WTC11 (cell line): Measurements from ENCODE around the gene VWF. TPM values are rescaled to one million over a fixed set of nuclear protein-coding genes. Genes with fewer than 3 reads are reported as not detected.

Source experiments
- ATAC-seq: fragments of 200-7000 bp; cut with Tn5 transposase; 2 replicates; pipeline ENCODE4 v1.10.0; 2021; ENCODE audit warnings: mild to moderate bottlenecking, moderate library complexity
- CTCF ChIA-PET: fragments of 300-600 bp; sonication (Branson Sonifier 250); formaldehyde crosslinking; loops from one replicate; lab custom pipeline; 2021; ENCODE audit warnings: antibody characterized with exemption; lab: Charles Lee
- POLR2A ChIA-PET: fragments of 350-600 bp; sonication (Branson Sonifier 250); formaldehyde crosslinking; loops from one replicate; lab custom pipeline; 2021; ENCODE audit warnings: antibody characterized with exemption; lab: Charles Lee
- DNase-seq: peaks from one replicate; pipeline ENCODE4 v3.0.0; 2021; ENCODE audit warnings: low spot score
- H3K27ac Mint-ChIP-seq: 2 replicates; pipeline ENCODE4 v1.8.0; 2021; ENCODE audit warnings: mixed read lengths
- H3K27me3 Mint-ChIP-seq: 2 replicates; pipeline ENCODE4 v1.8.0; 2021; ENCODE audit warnings: low read depth, mild to moderate bottlenecking, moderate library complexity, mixed read lengths
- H3K36me3 Mint-ChIP-seq: 2 replicates; pipeline ENCODE4 v1.8.0; 2021; ENCODE audit warnings: mixed read lengths
- H3K4me1 Mint-ChIP-seq: 2 replicates; pipeline ENCODE4 v1.8.0; 2022; ENCODE audit warnings: mixed read lengths
- H3K4me3 Mint-ChIP-seq: 2 replicates; pipeline ENCODE4 v1.8.0; 2021; ENCODE audit warnings: mild to moderate bottlenecking, moderate library complexity, mixed read lengths
- H3K9me3 Mint-ChIP-seq: 2 replicates; pipeline ENCODE4 v1.8.0; 2021; ENCODE audit warnings: mixed read lengths
- FOXJ3 ChIP-seq: sonication (generic); formaldehyde crosslinking; IDR thresholded peaks from 2 replicates; pipeline ENCODE4 v1.9.0; 2021; ENCODE audit warnings: missing genetic modification reagents, mild to moderate bottlenecking, borderline replicate concordance
- FOXP1 ChIP-seq: sonication (generic); formaldehyde crosslinking; IDR thresholded peaks from 2 replicates; pipeline ENCODE4 v1.8.0; 2022; ENCODE audit warnings: missing genetic modification reagents, mild to moderate bottlenecking, moderate library complexity, borderline replicate concordance
- GTF2I ChIP-seq: fragments of 250-450 bp; sonication (Bioruptor Pico); conservative IDR thresholded peaks from 2 replicates; pipeline ENCODE4 v1.4.0; 2021; ENCODE audit warnings: mild to moderate bottlenecking
- KAT7 ChIP-seq: sonication (generic); formaldehyde crosslinking; IDR thresholded peaks from 2 replicates; pipeline ENCODE4 v1.8.1; 2023; ENCODE audit warnings: missing genetic modification reagents, mild to moderate bottlenecking, borderline replicate concordance
- TEAD1 ChIP-seq: sonication (generic); formaldehyde crosslinking; IDR thresholded peaks from 2 replicates; pipeline ENCODE4 v1.8.0; 2022; ENCODE audit warnings: mild to moderate bottlenecking, missing genetic modification reagents
- ZMAT4 ChIP-seq: fragments of 250-450 bp; sonication (Bioruptor Pico); IDR thresholded peaks from 2 replicates; pipeline ENCODE4 v1.9.0; 2021; ENCODE audit warnings: mild to moderate bottlenecking
- ZNF232 ChIP-seq: sonication (generic); formaldehyde crosslinking; IDR thresholded peaks from 2 replicates; pipeline ENCODE4 v1.8.0; 2022; ENCODE audit warnings: mild to moderate bottlenecking, missing genetic modification reagents
- ZNF396 ChIP-seq: fragments of 250-450 bp; sonication (Bioruptor Pico); IDR thresholded peaks from 2 replicates; pipeline ENCODE4 v1.8.0; 2021; ENCODE audit warnings: mild to moderate bottlenecking, moderate library complexity, borderline replicate concordance
- total RNA-seq: library from RNA; stranded (reverse); gene quantifications from 3 replicates; pipeline ENCODE4 v1.2.3, GENCODE V29; 2021
- TF ChIP-seq, protein P1 (sequence below): fragments of 250-450 bp; sonication (Bioruptor Pico); conservative IDR thresholded peaks from 2 replicates; pipeline ENCODE4 v1.9.0; 2021; ENCODE audit warnings: mild to moderate bottlenecking
- TF ChIP-seq, protein P2 (sequence below): sonication (generic); formaldehyde crosslinking; IDR thresholded peaks from 2 replicates; pipeline ENCODE4 v1.8.0; 2022; ENCODE audit warnings: mild to moderate bottlenecking, missing genetic modification reagents
- TF ChIP-seq, protein P3 (sequence below): sonication (generic); formaldehyde crosslinking; IDR thresholded peaks from 2 replicates; pipeline ENCODE4 v1.8.0; 2022; ENCODE audit warnings: missing genetic modification reagents

The VWF gene
- total RNA-seq, 1 experiment from 2014 or later: 0.48 TPM

DNA sequence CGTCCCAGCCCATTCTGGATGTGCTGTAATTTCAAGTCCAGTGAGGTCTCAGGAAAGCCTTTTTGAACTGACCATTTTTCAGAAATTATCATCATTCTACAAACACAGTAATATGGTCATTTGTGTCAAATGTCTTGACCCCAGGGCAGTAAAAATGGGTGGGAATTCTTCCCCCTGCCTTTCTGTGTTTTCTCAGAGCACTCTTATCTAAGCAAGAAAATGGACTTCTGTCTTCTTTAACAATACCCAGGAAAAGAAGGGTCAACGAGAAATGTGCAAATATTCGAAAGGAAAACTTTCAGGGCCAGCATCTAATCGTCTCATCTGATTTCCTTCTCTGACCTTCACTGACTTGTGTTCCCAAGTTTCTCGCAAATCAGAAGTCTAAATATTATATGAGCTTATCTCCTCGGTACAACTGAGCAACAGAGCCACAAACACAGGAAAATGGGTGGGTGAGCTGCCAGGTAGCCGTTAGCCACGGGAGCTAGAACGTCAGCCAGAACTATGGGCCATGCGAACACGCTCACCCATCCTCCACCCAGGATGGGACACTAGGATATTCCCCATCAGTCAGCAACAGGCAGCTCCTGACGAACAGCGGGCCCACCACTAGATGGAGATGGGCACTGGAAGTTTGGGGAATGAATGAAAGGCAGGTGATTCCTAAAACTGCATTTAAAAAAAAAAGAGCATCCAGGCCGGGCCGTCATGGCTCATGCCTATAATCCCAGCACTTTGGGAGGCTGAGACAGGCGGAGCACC lies 57.1 kb downstream of the VWF start:
- no peak overlapping the region for H3K4me3 Mint-ChIP-seq
- peak; percentile 75 for DNase-seq
- H3K4me1 Mint-ChIP-seq: peaks cover 18% of the 10 kb centered on the region
- POLR2A ChIA-PET: no interaction called here
- TF ChIP-seq, protein P1, sequence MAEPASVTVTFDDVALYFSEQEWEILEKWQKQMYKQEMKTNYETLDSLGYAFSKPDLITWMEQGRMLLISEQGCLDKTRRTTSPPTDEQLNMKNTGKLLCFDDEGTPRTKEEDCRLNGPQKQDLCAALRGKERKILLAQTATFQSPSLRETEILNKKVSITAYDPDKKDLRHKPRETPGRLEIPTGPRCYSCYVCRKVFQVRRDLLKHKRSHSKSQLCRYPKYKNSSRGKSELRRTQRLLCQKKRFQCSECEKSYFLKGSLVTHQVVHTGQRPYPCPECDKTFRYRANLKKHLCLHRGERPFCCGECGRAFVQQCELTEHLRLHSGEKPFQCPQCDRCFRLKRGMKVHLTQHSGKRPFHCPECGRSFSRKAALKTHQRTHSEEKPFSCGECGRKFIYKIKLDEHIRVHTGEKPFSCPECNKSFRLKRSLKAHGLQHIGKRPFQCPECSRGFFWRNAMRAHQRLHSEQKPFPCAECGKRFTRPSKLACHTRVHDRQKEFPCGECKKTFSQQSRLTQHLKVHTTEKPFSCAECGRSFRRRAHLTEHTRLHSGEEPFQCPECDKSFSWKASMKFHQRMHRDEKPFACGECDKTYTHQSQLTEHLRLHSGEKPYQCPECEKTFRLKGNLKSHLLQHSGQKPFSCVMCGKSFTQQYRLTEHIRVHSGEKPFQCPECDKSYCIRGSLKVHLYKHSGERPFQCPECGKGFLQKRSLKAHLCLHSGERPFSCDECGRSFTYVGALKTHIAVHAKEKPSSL (CRISPR knock-in tag): no peak
- TF ChIP-seq TEAD1: 0 out of 2 replicates have a peak, but pooled peaks have one; percentile 21
- TF ChIP-seq ZMAT4 (CRISPR knock-in tag): no peak
- no peak for TF ChIP-seq FOXJ3
- TF ChIP-seq, protein P2, sequence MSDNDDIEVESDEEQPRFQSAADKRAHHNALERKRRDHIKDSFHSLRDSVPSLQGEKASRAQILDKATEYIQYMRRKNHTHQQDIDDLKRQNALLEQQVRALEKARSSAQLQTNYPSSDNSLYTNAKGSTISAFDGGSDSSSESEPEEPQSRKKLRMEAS (CRISPR knock-in tag): no peak
- TF ChIP-seq, protein P3, sequence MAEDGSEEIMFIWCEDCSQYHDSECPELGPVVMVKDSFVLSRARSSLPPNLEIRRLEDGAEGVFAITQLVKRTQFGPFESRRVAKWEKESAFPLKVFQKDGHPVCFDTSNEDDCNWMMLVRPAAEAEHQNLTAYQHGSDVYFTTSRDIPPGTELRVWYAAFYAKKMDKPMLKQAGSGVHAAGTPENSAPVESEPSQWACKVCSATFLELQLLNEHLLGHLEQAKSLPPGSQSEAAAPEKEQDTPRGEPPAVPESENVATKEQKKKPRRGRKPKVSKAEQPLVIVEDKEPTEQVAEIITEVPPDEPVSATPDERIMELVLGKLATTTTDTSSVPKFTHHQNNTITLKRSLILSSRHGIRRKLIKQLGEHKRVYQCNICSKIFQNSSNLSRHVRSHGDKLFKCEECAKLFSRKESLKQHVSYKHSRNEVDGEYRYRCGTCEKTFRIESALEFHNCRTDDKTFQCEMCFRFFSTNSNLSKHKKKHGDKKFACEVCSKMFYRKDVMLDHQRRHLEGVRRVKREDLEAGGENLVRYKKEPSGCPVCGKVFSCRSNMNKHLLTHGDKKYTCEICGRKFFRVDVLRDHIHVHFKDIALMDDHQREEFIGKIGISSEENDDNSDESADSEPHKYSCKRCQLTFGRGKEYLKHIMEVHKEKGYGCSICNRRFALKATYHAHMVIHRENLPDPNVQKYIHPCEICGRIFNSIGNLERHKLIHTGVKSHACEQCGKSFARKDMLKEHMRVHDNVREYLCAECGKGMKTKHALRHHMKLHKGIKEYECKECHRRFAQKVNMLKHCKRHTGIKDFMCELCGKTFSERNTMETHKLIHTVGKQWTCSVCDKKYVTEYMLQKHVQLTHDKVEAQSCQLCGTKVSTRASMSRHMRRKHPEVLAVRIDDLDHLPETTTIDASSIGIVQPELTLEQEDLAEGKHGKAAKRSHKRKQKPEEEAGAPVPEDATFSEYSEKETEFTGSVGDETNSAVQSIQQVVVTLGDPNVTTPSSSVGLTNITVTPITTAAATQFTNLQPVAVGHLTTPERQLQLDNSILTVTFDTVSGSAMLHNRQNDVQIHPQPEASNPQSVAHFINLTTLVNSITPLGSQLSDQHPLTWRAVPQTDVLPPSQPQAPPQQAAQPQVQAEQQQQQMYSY (CRISPR knock-in tag): no peak
- no peak for TF ChIP-seq FOXP1
- TF ChIP-seq KAT7 (CRISPR knock-in tag): no peak
- no peak for TF ChIP-seq ZNF232 (CRISPR knock-in tag)
- TF ChIP-seq, all 79 proteins: peak for 1
- Mint-ChIP-seq H3K9me3 (no peaks in the 10 kb centered on the region), H3K27me3 (no peaks in the 10 kb centered on the region), H3K27ac (no peak overlapping the region; the same call in 1 of the 2 replicates), H3K36me3 (no peaks in the 10 kb centered on the region)
- CTCF ChIA-PET: interaction anchor here (0.6 to 9.7 kb wide), 32 partner anchors 9 to 511 kb away, joined by 3 to 84 read pairs (median 4); partner anchors contain the start of genes CD9 and PLEKHG6
- ATAC-seq: peak; percentile 60

DNA sequence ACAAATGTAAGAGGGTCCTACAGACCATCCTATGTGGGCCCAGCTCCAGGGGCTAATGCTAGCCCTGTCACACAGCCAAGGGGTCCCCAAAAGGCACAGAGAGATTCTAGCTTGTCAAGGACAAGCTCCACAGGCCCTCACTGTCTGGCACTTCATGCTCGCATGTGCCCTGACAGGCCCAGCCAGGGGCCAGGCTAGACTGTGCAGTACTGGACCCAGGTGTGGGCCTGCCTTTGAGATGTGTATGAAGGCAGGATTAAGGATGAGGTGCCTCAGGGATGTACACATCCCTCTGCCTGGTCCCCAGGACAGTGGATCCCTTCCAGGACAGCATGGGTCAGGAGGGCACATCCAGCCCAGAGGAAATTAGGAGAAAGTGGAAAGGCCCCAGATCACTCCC lies 57.8 kb downstream of the VWF start:
- POLR2A ChIA-PET: no interaction called here

More for the DNA sequence above, 57.8 kb downstream of the VWF start:
- no peaks in the 10 kb centered on the region for H3K27me3 Mint-ChIP-seq
- peaks cover 18% of the 10 kb centered on the region for H3K4me1 Mint-ChIP-seq
- no peak overlapping the region for H3K4me3 Mint-ChIP-seq
- H3K36me3 Mint-ChIP-seq: no peaks in the 10 kb centered on the region
- H3K27ac Mint-ChIP-seq: no peak overlapping the region
- DNase-seq (no peak), ATAC-seq (no peak)
- H3K9me3 Mint-ChIP-seq: no peaks in the 10 kb centered on the region
- CTCF ChIA-PET: interaction anchor here (2.2 to 9.7 kb wide), 3 partner anchors 127 to 218 kb away, joined by 8 to 84 read pairs (median 8); no protein-coding TSS in a partner anchor
- TF ChIP-seq, protein P1 (CRISPR knock-in tag): no peak
- no peak for TF ChIP-seq ZNF396
- no peak for TF ChIP-seq GTF2I (CRISPR knock-in tag)
- TF ChIP-seq, all 79 proteins: peak for 0
